NCI-H2196 (cell line): ENCODE measurements around the gene AGRN.
"Not testable (repeated sequence)": the region's sequence is repeated elsewhere in the genome, so short reads cannot be mapped to it uniquely, and the experiment has no call there.

ENCODE experiments used
- DNase-seq: peaks from one replicate; lab custom pipeline; 2025; ENCODE audit not compliant: unreplicated experiment; lab: John Stamatoyannopoulos, UW

Gene AGRN

GRCh38 chr1:1050577-1051052, 30.7 kb downstream of the AGRN start:
- DNase-seq, result no peak

- DNase-seq, result no peak
Measured at GRCh38 chr1:1051127-1051810, 31.3 kb downstream of the AGRN start.

GRCh38 chr1:1052003-1052840, 32.3 kb downstream of the AGRN start:
- DNase-seq, result no peak

- no peak for DNase-seq
Measured at GRCh38 chr1:1053022-1053421, 33.1 kb downstream of the AGRN start.

- no peak for DNase-seq
Measured at GRCh38 chr1:1053682-1054081, 33.8 kb downstream of the AGRN start.

- DNase-seq, result no peak
Measured at GRCh38 chr1:1054099-1054700, 34.3 kb downstream of the AGRN start.

GRCh38 chr1:1054971-1055370, 35.1 kb downstream of the AGRN start:
- no peak for DNase-seq

- no peak for DNase-seq
Measured at GRCh38 chr1:1055841-1056736, 36.2 kb downstream of the AGRN start.

- not testable (repeated sequence) for DNase-seq
Measured at GRCh38 chr1:1057769-1058087, 37.8 kb downstream of the AGRN start.

GRCh38 chr1:1058088-1058905, 38.4 kb downstream of the AGRN start:
- peak; percentile 16 for DNase-seq

- DNase-seq, result no peak
Measured at GRCh38 chr1:1058921-1059493, 39.1 kb downstream of the AGRN start.

- DNase-seq, result peak; percentile 90
Measured at GRCh38 chr1:1059494-1060280, 39.8 kb downstream of the AGRN start.

GRCh38 chr1:1060281-1061000, 40.5 kb downstream of the AGRN start:
- DNase-seq, result no peak

- DNase-seq, result no peak
Measured at GRCh38 chr1:1061682-1062345, 41.9 kb downstream of the AGRN start.

GRCh38 chr1:1062348-1063163, 42.6 kb downstream of the AGRN start:
- no peak for DNase-seq

GRCh38 chr1:1063261-1063944, 43.5 kb downstream of the AGRN start:
- DNase-seq, result no peak
